ENCODE results near the gene FABP3. TPM values are rescaled to one million over a fixed set of nuclear protein-coding genes. Genes with fewer than 3 reads are reported as not detected.

FABP3 gene
- total and polyA plus RNA-seq, 2 of the 13 experiments (the other 11 are each of a cell fraction or from before 2014, with no cell fraction given), result 0.21 to 0.24 TPM

DNA sequence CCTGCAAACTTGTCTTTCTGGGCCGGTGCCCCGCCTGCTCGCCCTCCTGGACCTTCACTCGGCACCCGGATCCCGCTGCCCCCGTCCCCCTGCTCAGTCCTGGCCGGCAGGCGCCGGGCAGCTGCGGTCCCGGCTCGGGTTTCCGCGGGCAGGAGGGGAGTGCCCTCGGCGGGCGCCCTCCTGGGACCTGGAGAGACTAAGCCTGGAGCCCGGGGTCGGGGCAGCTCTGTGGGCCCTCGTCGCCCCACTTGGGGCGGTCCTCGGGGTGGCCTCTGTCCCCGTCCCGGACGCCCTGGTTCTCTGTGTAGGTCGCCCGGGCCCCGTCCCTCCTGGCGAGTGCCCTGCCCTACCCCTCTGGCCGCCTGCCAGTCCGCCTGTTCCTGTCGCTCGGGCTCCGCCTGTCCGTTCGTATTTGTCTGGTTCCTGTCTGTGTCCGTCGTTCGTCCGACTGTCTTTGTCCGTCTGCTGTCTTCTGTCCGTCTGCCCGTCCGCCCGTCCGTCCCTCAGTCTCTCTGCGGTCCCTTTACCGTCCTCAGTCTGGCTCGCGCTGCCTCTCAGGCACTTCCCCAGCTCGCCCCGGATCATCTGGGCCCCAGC lies 40.6 kb upstream of the FABP3 start (continued):
- TF ChIP-seq, protein P1, sequence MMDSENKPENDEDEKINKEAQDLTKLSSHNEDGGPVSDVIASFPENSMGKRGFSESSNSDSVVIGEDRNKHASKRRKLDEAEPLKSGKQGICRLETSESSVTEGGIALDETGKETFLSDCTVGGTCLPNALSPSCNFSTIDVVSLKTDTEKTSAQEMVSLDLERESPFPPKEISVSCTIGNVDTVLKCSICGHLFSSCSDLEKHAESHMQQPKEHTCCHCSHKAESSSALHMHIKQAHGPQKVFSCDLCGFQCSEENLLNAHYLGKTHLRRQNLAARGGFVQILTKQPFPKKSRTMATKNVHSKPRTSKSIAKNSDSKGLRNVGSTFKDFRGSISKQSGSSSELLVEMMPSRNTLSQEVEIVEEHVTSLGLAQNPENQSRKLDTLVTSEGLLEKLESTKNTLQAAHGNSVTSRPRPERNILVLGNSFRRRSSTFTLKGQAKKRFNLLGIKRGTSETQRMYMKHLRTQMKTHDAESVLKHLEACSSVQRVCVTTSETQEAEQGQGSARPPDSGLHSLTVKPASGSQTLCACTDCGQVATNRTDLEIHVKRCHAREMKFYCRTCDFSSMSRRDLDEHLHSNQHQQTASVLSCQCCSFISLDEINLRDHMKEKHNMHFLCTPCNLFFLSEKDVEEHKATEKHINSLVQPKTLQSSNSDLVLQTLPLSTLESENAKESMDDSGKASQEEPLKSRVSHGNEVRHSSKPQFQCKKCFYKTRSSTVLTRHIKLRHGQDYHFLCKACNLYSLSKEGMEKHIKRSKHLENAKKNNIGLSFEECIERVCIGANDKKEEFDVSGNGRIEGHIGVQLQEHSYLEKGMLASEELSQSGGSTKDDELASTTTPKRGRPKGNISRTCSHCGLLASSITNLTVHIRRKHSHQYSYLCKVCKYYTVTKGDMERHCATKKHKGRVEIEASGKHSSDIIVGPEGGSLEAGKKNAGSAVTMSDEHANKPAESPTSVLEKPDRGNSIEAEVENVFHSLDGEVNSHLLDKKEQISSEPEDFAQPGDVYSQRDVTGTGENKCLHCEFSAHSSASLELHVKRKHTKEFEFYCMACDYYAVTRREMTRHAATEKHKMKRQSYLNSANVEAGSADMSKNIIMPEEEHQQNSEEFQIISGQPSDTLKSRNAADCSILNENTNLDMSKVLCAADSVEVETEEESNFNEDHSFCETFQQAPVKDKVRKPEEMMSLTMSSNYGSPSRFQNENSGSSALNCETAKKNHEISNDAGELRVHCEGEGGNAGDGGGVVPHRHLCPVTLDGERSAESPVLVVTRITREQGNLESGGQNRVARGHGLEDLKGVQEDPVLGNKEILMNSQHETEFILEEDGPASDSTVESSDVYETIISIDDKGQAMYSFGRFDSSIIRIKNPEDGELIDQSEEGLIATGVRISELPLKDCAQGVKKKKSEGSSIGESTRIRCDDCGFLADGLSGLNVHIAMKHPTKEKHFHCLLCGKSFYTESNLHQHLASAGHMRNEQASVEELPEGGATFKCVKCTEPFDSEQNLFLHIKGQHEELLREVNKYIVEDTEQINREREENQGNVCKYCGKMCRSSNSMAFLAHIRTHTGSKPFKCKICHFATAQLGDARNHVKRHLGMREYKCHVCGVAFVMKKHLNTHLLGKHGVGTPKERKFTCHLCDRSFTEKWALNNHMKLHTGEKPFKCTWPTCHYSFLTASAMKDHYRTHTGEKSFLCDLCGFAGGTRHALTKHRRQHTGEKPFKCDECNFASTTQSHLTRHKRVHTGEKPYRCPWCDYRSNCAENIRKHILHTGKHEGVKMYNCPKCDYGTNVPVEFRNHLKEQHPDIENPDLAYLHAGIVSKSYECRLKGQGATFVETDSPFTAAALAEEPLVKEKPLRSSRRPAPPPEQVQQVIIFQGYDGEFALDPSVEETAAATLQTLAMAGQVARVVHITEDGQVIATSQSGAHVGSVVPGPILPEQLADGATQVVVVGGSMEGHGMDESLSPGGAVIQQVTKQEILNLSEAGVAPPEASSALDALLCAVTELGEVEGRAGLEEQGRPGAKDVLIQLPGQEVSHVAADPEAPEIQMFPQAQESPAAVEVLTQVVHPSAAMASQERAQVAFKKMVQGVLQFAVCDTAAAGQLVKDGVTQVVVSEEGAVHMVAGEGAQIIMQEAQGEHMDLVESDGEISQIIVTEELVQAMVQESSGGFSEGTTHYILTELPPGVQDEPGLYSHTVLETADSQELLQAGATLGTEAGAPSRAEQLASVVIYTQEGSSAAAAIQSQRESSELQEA (CRISPR knock-in tag; IDR thresholded peaks at IDR 0.05; ENCODE audit: not compliant biosample characterization), result peak; percentile 53
- TF ChIP-seq, protein P2, sequence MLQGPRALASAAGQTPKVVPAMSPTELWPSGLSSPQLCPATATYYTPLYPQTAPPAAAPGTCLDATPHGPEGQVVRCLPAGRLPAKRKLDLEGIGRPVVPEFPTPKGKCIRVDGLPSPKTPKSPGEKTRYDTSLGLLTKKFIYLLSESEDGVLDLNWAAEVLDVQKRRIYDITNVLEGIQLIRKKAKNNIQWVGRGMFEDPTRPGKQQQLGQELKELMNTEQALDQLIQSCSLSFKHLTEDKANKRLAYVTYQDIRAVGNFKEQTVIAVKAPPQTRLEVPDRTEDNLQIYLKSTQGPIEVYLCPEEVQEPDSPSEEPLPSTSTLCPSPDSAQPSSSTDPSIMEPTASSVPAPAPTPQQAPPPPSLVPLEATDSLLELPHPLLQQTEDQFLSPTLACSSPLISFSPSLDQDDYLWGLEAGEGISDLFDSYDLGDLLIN (CRISPR knock-in tag; IDR thresholded peaks at IDR 0.05; ENCODE audit: borderline replicate concordance), result no peak
- peak; percentile 49; the same call in 1 of the 2 replicates for TF ChIP-seq ZNF232 (CRISPR knock-in tag; IDR thresholded peaks at IDR 0.05; ENCODE audit: borderline replicate concordance)
- TF ChIP-seq, protein P3, sequence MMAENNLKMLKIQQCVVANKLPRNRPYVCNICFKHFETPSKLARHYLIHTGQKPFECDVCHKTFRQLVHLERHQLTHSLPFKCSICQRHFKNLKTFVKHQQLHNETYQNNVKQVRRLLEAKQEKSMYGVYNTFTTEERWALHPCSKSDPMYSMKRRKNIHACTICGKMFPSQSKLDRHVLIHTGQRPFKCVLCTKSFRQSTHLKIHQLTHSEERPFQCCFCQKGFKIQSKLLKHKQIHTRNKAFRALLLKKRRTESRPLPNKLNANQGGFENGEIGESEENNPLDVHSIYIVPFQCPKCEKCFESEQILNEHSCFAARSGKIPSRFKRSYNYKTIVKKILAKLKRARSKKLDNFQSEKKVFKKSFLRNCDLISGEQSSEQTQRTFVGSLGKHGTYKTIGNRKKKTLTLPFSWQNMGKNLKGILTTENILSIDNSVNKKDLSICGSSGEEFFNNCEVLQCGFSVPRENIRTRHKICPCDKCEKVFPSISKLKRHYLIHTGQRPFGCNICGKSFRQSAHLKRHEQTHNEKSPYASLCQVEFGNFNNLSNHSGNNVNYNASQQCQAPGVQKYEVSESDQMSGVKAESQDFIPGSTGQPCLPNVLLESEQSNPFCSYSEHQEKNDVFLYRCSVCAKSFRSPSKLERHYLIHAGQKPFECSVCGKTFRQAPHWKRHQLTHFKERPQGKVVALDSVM (CRISPR knock-in tag; IDR thresholded peaks at IDR 0.05), result no peak
- TF ChIP-seq, protein P4, sequence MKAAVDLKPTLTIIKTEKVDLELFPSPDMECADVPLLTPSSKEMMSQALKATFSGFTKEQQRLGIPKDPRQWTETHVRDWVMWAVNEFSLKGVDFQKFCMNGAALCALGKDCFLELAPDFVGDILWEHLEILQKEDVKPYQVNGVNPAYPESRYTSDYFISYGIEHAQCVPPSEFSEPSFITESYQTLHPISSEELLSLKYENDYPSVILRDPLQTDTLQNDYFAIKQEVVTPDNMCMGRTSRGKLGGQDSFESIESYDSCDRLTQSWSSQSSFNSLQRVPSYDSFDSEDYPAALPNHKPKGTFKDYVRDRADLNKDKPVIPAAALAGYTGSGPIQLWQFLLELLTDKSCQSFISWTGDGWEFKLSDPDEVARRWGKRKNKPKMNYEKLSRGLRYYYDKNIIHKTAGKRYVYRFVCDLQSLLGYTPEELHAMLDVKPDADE (CRISPR knock-in tag; IDR thresholded peaks at IDR 0.05), result no peak
- TF ChIP-seq CBX5 (CRISPR knock-in tag; IDR thresholded peaks at IDR 0.05; ENCODE audit: borderline replicate concordance), result no peak
- peak; percentile 51; the same call in 1 of the 2 replicates for TF ChIP-seq ZNF615 (CRISPR knock-in tag; IDR thresholded peaks at IDR 0.05; ENCODE audit: borderline replicate concordance)
- no peak for TF ChIP-seq TCF7L2 (IDR thresholded peaks at IDR 0.05; ENCODE audit: low read depth, low read length)
- TF ChIP-seq NFIC (IDR thresholded peaks at IDR 0.05; ENCODE audit: low read length), result no peak
- no peak for TF ChIP-seq ETV5 (CRISPR knock-in tag; IDR thresholded peaks at IDR 0.05; ENCODE audit: borderline replicate concordance)
- TF ChIP-seq ZNF737 (CRISPR knock-in tag; IDR thresholded peaks at IDR 0.05; ENCODE audit: borderline replicate concordance), result no peak
- TF ChIP-seq ZNF652 (CRISPR knock-in tag; IDR thresholded peaks at IDR 0.05; ENCODE audit: borderline replicate concordance, low read depth), result no peak
- TF ChIP-seq, protein P5, sequence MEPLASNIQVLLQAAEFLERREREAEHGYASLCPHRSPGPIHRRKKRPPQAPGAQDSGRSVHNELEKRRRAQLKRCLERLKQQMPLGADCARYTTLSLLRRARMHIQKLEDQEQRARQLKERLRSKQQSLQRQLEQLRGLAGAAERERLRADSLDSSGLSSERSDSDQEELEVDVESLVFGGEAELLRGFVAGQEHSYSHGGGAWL (CRISPR knock-in tag; IDR thresholded peaks at IDR 0.05), result 0 out of 2 replicates have a peak, but pooled peaks have one; percentile 10
